CD4-positive, alpha-beta T cell treated with Interleukin-17A for 4 hours (primary cell): ENCODE data around the gene MYRF.
A peak's percentile ranks its signal among the peaks of the same experiment; 100 is the strongest.

Experiments used
- DNase-seq: peaks from one replicate; pipeline ENCODE4 v3.0.0-alpha.2; 2020; ENCODE audit warnings: mixed read lengths

MYRF gene

DNA sequence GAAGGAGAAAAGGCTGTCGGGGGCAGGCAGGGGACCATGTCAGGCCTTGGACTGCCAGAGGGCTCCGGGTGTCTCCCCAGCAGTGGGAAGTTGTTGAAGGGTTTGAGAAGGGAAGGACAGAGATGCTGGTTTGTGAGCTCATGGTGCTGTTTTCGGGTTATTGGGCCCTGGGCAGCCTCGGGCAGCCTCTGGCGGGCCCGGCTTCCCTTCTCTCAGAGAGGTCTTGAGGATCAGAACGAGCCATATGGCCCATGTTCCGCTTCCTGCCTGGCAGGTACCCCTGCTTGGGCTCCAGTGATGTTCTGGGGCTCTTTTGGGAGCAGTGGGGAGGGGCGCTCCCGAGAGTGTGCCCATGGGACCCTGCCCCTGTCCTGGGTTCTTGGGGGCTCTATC is 9.8 kb downstream of the MYRF start:
- DNase-seq, result no peak

DNA sequence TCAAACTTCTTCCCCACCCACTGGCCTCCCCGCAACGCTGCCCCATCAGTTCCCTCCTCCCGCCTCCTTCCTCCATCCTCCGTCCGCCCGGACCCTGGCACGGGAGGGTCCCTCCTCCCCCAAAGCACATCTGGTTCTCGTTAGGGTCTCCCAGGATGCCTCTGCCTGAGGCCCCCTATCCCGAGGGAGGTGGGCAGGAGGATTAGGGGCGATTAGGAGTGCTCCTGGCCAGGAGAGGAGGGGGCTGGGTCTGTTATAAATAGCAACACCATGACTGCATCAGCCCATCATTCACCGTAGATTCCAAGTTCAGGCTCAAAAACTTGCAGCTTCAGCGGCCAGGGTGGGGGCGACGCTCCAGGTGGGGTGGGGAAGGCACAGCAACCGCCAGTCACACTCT is 10.4 kb downstream of the MYRF start:
- no peak for DNase-seq

DNA sequence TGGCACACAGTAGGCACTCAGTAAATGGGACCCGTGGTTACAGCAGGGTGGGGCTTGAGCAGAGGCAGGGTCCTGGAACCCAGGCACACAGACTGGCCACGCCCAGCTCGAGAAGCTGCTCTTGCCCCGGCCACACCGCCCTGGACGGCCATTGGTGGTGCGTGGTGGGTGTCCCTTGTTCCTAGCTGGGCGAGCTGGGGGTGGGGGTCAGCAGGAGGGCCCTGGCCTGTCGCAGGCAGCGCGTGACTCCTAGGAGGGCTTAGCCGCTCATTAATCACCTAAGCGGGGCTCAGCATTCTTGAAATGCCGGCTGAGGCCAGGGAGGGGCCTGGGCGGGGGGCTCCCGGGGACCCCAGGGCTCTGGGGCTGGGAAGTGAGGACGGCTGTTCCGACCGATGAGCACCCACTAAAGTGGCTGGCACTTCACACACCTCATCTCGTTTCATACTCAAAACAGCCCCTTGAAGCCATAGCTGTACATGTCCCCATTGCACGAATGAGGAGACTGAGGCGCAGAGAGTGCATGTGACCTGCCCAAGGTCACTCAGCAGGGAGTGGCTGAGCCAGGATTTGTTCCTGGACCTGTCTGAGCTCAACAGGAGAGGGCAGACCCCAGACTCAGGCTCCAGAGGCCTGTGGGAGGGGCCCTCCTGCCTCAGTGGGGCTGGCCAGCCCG is 11.6 kb downstream of the MYRF start:
- DNase-seq, result no peak

DNA sequence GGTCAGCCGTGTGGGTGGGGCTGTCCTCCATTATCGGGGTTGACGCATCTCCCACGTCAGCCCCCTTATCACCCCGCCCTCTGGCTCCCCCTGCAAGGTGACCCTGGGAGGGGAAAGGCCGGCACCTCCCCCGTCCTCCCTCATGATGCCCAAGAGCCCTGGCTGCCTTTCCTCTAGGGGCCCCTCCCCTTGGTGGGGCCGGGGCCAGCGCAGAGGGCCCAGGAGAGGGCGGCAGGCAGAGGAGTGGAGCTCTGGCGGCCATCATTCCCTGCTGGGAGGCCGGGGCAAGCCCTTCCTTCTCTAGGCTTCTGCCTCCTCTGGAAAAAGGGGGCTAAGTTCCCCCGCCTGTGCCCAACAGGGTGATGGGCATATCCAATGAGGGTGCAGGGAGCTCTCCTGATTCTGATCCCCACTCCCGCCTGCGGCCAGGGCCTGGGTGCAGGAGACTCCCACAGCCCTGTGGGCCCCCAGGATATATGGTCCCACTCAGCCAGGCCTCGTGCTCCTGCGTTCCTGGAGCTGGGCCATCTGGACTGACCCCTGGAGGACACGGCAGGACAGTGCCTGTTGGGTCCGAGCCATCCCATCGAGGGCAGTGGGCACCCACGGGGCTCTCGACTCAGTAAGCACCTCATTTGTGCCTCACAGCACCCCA is 12.3 kb downstream of the MYRF start:
- no peak for DNase-seq

DNA sequence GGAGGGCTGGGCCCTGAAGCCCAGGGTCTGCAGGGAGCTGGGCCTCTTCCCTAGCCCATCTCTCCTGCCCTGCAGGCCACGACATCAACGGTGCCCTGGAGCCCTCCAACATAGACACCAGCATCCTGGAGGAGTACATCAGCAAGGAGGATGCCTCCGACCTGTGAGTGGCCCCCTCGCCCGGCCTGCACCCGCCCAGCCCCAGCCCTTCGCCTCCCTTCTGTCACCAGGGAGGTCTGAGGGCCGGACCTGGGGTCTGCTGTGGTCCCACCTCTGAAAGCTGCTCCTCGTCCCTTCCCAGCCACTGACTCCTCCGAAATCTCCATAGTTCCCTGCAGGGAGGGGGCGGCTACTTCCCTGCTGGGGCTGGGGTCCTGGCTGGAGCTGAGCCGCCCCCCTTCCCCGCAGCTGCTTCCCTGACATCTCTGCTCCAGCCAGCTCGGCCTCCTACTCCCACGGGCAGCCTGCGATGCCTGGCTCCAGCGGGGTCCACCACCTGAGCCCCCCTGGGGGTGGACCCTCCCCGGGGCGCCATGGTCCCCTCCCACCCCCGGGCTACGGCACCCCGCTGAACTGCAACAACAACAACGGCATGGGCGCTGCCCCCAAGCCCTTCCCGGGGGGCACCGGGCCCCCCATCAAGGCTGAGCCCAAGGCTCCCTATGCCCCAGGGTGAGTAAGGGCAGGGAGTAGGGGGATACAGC is 13.3 kb downstream of the MYRF start:
- DNase-seq, result no peak

DNA sequence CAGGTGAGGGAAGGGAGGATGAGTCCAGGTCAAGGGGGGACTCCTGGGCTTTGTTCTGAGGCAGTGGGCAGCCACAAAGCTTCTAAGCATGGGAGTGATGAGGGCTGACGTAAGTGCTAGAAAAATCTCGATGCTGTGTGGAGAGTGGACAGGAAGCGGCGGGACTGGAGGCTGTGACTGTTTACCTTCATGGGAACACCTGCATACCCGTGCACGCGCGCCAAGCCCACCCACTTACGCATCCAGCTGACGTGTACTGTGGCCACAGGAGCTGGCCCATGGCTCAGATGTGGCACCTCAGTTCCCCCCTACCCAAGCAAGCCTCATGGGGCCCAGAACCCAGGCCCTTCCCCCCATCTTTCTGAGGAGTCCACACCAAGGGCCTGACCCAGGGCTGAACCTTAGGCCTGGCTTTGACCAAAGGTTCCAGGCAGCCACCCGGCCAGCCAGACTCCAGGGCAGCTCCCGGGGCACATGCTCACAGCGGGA is 14.0 kb downstream of the MYRF start:
- no peak for DNase-seq

DNA sequence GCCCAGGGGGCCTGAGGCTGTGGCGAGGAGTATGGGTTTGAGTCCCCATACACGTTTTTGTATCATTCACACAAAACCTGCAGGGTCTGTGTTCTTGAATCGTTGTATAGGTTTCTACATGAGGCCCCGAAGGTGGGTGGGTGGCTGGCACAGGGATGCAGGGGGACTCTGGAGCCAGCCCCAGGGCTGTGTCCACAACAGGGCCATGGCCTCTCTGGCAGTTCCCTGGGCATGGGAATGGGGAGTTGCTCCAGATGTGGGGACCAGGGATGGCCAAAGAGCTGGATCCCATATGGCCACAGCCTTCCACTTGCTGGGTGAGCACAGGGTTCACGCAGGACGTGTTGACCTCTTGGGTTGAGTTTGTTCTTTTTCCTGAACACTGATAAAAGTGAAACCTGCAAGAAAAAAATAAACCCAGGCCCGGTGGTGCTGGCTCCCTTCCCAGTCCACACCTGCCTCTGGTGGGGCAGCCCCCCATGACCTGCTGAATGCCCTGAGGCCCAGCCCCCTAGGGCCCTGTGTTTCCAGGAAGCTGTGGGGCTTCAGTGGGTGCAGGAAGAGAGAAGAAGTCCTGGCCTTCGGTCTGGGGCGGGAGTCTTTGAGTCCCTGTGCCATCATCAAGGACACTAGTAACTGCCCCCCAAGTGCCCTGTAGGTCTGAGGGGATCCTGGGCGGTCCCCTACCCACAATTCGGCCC is 16.1 kb downstream of the MYRF start:
- DNase-seq, result no peak

DNA sequence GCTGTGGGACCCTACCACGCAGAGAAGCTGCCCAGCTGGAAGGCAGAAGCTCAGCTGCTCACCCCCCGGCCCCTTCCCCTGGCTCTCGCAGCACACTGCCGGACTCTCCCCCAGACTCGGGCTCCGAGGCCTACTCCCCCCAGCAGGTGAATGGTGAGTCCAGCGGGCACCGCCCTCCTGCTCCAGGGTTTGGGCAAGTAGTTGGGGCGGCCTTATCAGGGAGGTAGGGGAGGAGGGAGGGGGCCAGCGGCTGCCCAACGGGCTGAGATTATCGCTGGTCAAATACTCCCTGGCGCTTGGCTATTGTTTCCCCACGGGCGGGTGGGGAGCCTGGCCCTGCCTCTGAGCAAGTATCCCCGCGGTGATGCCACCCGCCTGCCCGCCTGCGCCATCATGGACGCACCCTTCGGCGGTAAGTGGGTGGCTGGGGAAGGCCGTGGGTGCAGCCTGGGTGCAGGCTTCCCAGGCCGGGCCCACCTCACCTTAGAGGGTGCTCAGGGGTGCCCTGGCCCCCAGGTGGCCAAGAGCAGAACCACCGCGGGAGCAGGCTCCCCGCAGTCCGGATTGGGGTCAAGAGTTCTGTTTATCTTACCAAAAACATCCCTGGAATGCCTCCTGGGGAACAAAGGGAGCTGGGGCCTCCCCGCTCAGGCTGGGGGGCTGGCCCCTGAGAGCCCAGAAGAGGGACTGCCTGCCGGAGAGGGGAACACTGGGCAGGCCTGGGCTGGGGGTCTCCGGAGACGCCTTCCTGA is 16.9 kb downstream of the MYRF start:
- no peak for DNase-seq

DNA sequence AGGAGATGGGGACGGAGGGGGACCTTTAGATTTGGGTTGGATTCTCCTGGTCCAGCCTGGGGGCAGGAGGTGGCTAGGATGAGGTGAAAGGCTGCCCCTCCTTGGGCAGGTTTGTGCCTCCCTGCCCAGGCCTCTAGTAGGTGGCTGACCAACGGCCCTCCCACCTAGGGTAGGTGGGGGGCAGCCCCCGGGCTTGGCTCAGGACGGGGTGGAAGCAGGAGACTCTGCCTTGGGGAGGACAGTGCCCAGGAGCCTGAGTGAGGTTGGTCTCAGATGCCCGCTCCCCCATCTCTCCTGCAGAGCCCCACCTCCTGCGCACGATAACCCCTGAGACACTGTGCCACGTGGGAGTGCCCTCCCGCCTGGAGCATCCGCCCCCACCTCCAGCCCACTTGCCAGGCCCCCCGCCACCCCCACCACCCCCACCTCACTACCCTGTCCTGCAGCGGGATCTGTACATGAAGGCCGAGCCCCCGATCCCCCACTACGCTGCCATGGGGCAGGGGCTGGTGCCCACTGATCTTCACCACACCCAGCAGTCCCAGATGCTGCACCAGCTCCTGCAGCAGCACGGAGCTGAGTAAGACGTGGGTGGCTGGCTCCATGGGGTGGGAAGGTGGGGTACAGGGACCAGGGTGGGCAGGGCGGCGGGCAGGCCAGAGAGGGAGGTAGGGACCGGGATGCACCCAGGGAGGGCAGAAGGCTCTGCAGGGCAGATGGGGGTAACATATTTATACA is 17.7 kb downstream of the MYRF start:
- DNase-seq, result no peak

DNA sequence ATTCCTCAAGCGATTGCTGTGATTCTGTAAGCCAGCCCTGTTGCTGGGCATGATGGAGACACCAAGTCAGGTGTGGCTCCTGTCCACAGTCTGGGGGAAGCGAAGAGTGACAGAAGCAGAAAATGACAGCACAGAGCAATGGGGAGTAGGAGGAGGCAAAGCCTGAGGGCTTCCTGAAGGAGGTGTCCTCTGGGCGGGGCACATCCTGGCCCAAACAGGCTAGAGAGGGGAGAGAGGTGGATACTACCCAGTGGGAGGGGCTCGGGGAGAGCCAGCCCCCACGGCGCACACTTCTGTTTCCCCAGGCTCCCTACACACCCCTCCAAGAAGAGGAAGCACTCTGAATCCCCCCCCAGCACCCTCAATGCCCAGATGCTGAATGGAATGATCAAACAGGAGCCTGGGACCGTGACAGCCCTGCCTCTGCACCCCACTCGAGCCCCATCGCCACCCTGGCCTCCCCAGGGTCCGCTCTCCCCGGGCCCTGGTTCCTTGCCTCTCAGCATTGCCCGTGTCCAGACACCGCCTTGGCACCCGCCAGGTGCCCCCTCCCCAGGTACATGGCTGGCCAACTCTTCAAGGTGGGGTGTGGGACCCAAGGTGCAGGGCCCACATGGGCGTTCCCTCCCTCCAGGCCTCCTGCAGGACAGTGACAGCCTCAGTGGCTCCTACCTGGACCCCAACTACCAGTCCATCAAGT is 18.9 kb downstream of the MYRF start:
- DNase-seq, result no peak

DNA sequence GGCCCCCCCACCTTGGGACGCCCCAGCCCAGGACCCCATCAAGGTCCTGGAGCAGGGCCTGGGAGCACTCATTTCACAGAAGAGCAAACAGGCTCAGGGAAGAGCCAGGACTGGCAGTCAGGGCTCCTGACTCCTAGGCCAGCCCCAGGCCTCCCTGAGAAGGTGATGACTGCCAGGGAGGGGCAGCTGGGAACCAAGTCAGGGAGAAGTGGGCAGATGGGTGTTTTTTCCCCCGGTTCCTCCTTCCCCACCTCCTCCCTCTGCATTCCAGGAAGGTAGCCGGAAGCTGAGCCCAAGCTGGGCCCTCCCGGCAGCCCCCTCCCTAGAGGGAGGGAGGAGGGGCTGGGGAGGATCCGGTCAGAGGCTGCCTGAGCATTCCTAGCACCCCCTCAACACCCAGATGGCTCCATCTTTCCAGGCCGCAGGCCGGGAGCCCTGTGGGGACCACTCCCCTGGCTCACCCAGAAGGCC is 19.6 kb downstream of the MYRF start:
- DNase-seq, result no peak

DNA sequence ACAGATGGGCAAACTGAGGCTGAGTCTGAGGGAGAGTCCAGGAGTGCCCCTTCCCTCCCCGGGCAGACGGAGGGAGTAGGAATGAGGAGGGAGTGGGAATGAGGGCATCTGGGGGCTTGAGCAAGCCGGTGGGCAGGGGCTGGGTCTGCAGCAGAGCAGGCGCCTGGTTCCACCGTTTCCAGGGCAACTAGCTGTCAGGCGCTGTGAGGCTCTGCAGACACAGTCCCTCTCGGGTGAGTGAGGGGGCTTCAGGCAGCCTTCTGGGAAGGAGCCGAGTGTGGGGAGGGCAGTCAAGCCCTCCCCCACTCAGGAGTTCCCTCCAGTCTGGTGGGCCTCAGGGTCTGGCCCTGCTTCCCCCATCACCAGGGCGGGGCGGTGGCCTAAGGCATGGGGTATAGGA is 20.9 kb downstream of the MYRF start:
- no peak for DNase-seq

DNA sequence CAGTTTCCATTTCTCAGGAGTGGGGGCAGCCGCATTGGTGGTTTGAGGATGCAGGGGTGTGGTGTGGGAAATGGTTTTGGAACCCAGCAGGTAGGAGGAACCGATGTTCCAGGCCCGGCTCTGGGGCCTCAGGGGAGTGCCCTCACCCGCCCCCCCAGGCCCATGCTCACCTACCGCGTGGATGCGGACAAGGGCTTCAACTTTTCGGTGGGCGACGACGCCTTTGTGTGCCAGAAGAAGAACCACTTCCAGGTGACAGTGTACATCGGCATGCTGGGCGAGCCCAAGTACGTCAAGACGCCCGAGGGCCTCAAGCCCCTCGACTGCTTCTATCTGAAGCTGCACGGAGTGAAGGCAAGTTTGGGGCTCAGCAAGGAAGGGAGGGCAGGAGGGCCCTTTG is 21.4 kb downstream of the MYRF start:
- DNase-seq, result no peak

DNA sequence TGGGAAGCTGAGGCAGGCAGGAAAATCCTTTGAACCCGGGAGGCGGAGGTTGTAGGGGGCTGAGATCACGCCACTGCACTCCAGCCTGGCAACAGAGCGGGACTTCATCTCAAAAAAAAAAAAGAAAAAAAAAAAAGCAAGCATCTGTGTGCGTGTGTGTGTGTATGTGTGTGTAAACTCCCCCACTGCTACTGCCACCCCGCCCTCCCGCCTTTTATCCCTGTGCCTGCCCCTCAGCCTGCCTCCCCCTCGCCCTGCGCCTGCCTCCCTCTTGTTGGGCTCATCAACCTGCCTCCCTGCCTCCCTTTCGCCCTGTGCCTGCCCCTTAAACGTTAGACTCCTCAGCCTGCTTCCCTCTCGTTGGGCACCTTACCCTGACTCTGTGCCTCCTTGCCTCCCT is 22.0 kb downstream of the MYRF start:
- DNase-seq, result no peak

DNA sequence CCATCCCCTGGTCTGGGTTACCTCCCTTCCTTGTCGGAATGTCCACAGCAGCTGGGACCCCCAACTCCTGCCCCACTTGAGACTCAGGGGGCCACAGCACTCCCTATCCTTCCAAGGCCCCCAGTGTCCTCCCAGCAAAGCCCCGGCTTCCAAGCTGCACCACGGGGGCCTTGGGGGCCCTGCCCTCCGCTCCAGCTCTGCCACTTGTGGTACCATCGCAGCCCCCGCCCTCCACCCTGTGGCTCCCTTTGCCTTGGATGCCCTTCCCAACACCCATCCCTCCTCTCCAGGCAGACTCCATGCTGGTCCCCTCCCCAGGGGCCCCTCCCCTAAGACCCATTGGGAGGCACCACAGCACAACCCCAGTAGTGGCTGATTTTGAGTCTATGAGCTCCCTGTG is 22.7 kb downstream of the MYRF start:
- DNase-seq, result no peak

DNA sequence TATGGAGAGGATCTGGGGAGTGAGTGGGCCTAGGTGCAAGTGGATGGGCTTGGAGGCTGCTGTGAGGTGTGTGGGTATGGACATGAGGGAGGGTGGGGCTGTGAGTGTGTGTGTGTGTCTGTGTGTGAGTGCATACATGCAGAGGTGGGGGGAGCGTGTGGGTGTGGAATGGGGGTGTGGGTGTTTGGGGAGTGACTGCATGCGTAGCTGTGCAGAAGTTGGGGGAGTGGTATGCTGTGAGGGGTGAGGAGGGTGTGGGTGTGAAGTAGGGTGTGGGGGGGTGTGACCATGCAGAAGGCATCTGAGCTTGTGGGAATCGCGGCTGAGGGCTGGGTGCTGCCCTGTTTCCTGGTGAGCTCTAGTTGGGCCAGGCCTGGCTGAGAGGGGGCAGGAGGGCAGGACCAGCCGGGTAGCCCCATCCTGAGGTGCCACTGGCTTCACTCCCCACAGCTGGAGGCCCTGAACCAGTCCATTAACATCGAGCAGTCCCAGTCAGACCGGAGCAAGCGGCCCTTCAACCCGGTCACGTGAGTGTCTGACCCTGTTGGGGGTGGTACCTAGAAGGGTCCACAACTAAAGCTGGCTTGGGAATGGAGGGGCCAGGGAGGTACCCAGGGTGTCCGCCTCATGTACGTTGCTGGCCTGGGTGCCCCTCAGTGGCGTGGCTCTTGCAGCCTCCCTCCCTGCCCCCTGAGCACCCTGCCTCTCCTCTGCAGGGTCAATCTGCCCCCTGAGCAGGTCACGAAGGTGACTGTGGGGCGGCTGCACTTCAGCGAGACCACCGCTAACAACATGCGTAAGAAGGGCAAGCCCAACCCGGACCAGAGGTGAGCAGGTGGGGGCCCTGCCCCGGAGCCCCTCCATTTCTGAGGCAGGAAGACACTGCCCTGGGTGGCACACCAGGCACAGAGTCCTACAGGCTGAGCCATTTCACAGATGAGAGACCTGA is 23.4 kb downstream of the MYRF start:
- no peak for DNase-seq

DNA sequence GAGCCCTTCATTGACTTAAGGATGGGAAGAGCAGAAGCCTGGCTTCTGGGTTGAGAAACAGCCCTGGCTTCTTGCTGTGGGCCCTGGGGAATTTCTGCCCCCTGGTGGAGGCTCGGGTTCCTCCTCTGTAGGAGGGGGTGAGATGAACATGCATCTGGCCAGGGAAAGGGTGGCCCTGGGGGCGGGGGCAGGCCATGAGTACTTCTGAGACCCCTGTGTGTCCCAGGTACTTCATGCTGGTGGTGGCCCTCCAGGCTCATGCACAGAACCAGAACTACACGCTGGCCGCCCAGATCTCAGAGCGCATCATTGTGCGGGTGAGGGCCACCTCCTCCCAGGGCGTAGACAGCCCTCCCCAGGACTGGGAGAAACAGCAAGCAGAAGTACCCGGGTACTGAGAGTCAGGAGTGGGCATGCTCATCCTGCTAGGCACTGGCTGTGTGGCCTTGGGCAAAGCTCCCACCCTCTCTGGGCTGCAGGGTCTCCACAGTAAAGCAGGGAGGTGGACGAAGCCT is 24.2 kb downstream of the MYRF start:
- peak; percentile 68 for DNase-seq

DNA sequence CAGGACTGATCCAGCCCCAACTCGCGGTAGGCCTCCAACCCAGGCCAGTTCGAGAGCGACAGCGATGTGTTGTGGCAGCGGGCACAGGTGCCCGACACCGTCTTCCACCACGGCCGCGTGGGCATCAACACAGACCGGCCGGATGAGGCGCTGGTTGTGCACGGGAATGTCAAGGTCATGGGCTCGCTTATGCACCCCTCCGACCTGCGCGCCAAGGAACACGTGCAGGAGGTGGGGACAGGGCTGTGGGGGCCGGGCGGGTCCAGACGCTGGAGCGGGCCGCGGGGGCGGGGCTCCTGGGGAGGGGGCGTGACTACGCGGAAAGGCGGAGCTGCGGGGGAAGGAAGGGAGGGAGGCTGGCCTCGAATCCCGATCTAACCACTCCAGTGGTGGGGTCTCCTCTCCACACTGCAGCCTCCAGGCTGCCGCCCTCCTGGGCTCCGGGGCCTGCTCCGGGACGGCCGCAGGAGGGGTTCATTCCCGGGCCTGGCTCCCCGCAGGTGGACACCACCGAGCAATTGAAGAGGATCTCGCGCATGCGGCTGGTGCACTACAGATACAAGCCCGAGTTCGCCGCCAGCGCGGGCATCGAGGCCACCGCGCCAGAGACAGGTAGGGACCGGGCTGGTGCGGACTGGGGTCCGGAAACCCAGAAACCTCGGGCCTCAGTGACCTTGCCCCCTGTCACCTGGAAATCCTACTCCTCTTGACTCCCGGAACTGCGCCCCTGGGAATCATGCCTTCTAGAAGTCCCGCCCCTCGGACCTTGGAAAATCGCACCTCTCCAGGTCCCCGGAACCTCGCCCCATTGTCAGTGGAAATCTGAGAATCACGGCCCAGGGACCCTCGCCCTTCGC is 25.0 kb downstream of the MYRF start:
- DNase-seq, result peak; percentile 85

DNA sequence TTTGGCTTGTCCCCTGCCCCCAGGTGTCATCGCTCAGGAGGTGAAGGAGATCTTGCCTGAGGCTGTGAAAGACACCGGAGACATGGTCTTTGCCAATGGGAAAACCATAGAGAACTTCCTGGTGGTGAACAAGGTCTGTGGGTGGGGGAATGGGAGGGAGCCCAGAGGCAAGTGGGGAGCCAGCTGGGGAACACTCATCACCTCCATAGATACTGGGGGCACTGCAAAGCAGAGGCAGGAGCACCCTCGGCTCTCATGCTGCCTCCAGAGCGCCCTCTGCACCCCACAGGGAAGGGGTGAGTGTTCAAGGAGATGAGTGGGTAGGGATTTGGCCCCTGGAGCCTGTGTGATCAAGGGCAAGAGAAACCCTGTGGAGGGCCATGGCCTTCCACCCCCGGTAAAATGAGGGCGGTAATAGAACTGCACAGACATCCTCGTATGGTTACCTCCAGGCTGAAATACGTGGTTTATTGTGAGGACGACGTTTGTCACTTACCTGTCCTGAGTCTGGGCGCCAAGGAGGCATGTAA is 26.0 kb downstream of the MYRF start:
- DNase-seq, result no peak
